Measurements from ENCODE around the gene FHOD3.

FHOD3 gene

GRCh38 chr18:36501100-36501499 lies 203.6 kb downstream of the FHOD3 start:
- Histone ChIP-seq H3K27me3 (ENCODE audit: insufficient read depth, low read length, poor library complexity) (no peaks in the 10 kb centered on the region), H4K5ac (ENCODE audit: low read length) (no peak overlapping the region), H3K36me3 (ENCODE audit: control insufficient read depth, insufficient read depth, low read length) (no peaks in the 10 kb centered on the region), H3K4me3 (ENCODE audit: low read length) (no peak overlapping the region), H2BK120ac (ENCODE audit: low read depth, low read length) (no peak overlapping the region), H3K56ac (ENCODE audit: low read length) (no peak overlapping the region), H2BK15ac (replicated peaks; ENCODE audit: low read depth) (no peak overlapping the region), H2AK5ac (ENCODE audit: low read length) (no peak overlapping the region), H3K4me1 (ENCODE audit: control insufficient read depth, low read depth, low read length) (peaks cover 3% of the 10 kb centered on the region), H3K79me2 (ENCODE audit: control insufficient read depth, insufficient read depth, low read length) (no peaks in the 10 kb centered on the region), H3K9ac (ENCODE audit: low read length) (no peak overlapping the region), H3K23ac (ENCODE audit: low read length) (no peak overlapping the region), H3K27ac (ENCODE audit: low read depth, low read length) (no peak overlapping the region), H4K8ac (ENCODE audit: low read depth, low read length) (no peak overlapping the region), H3K18ac (ENCODE audit: low read length) (no peak overlapping the region), H2BK5ac (ENCODE audit: low read length) (no peak overlapping the region), H3K79me1 (ENCODE audit: low read length) (no peaks in the 10 kb centered on the region), H3K4ac (ENCODE audit: low read depth, low read length) (no peak overlapping the region), H3K4me2 (ENCODE audit: low read length) (no peak overlapping the region)
- WGBS (ENCODE audit: extremely low coverage, insufficient coverage, low lambda C conversion rate), result no CpG with 5 or more reads among the region's 2 CpGs
- no peak for DNase-seq

DNA sequence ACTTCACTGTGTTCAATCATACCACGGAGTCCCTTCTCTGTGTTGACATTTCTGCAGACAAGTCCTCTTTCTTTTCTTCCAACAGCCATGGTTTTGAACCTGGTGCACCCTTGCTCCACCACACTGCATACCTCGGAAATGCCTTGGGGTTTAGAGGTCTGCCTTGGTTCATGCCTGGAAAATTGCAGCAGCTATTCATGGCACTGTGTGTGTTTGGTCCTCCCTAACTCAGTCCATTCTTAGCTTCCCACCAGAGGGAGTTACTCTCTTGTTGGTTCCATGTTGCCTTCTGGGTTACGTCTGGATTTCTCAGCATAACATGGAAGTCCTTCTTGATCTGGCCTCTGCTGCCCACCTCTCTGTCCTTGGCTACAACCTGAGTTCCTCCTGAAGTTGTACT lies 206.0 kb downstream of the FHOD3 start:
- H3K23ac ChIP-seq (ENCODE audit: low read length), result no peak overlapping the region
- H3K79me2 ChIP-seq (ENCODE audit: control insufficient read depth, insufficient read depth, low read length), result no peaks in the 10 kb centered on the region
- H4K8ac ChIP-seq (ENCODE audit: low read depth, low read length), result no peak overlapping the region
- no peak overlapping the region for H3K4ac ChIP-seq (ENCODE audit: low read depth, low read length)
- H3K4me2 ChIP-seq (ENCODE audit: low read length), result no peak overlapping the region
- no peak overlapping the region for H3K18ac ChIP-seq (ENCODE audit: low read length)
- no peak overlapping the region for H2AK5ac ChIP-seq (ENCODE audit: low read length)
- H3K4me1 ChIP-seq (ENCODE audit: control insufficient read depth, low read depth, low read length), result peaks cover 3% of the 10 kb centered on the region
- H3K27ac ChIP-seq (ENCODE audit: low read depth, low read length), result no peak overlapping the region
- WGBS (ENCODE audit: extremely low coverage, insufficient coverage, low lambda C conversion rate), result no CpG with 5 or more reads among the region's 3 CpGs
- no peaks in the 10 kb centered on the region for H3K27me3 ChIP-seq (ENCODE audit: insufficient read depth, low read length, poor library complexity)
- H4K5ac ChIP-seq (ENCODE audit: low read length), result no peak overlapping the region
- no peak overlapping the region for H3K56ac ChIP-seq (ENCODE audit: low read length)
- no peak overlapping the region for H3K4me3 ChIP-seq (ENCODE audit: low read length)
- H3K36me3 ChIP-seq (ENCODE audit: control insufficient read depth, insufficient read depth, low read length), result no peaks in the 10 kb centered on the region
- H2BK15ac ChIP-seq (replicated peaks; ENCODE audit: low read depth), result no peak overlapping the region
- peak; percentile 33 for DNase-seq
- no peaks in the 10 kb centered on the region for H3K79me1 ChIP-seq (ENCODE audit: low read length)
- no peak overlapping the region for H2BK120ac ChIP-seq (ENCODE audit: low read depth, low read length)
- no peak overlapping the region for H3K9ac ChIP-seq (ENCODE audit: low read length)
- no peak overlapping the region for H2BK5ac ChIP-seq (ENCODE audit: low read length)

- WGBS (ENCODE audit: extremely low coverage, insufficient coverage, low lambda C conversion rate), result no CpG with 5 or more reads among the region's 2 CpGs
Observed at GRCh38 chr18:36504928-36505327, 207.4 kb downstream of the FHOD3 start.

DNA sequence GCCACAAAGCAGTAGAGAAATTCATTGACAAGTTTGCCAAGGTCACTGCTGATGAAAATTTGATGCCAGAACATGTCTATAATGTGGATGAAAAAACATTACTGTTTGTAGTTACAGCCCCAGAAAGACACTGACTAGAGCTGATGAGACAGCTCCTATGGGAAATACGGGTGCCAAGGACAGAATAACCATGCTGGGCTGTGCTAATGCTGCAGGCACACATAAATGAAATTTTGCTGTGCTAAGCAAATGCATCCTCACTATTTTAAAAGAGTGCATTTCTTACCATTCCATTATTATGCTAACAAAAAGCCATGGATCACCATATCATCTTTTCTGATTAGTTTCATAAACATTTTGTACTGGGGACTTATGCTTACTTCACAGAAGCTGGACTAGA lies 208.2 kb downstream of the FHOD3 start:
- Histone ChIP-seq H3K4me2 (ENCODE audit: low read length) (no peak overlapping the region), H3K4ac (ENCODE audit: low read depth, low read length) (no peak overlapping the region), H3K79me2 (ENCODE audit: control insufficient read depth, insufficient read depth, low read length) (no peaks in the 10 kb centered on the region), H3K4me3 (ENCODE audit: low read length) (no peak overlapping the region), H3K18ac (ENCODE audit: low read length) (no peak overlapping the region), H3K36me3 (ENCODE audit: control insufficient read depth, insufficient read depth, low read length) (no peaks in the 10 kb centered on the region), H3K27ac (ENCODE audit: low read depth, low read length) (no peak overlapping the region), H2BK120ac (ENCODE audit: low read depth, low read length) (no peak overlapping the region), H4K8ac (ENCODE audit: low read depth, low read length) (no peak overlapping the region), H3K56ac (ENCODE audit: low read length) (no peak overlapping the region), H4K5ac (ENCODE audit: low read length) (no peak overlapping the region), H2BK5ac (ENCODE audit: low read length) (no peak overlapping the region), H2BK15ac (replicated peaks; ENCODE audit: low read depth) (no peak overlapping the region), H3K9ac (ENCODE audit: low read length) (no peak overlapping the region), H3K79me1 (ENCODE audit: low read length) (no peaks in the 10 kb centered on the region), H3K27me3 (ENCODE audit: insufficient read depth, low read length, poor library complexity) (no peaks in the 10 kb centered on the region), H3K4me1 (ENCODE audit: control insufficient read depth, low read depth, low read length) (no peaks in the 10 kb centered on the region), H2AK5ac (ENCODE audit: low read length) (no peak overlapping the region), H3K23ac (ENCODE audit: low read length) (no peak overlapping the region)
- WGBS (ENCODE audit: extremely low coverage, insufficient coverage, low lambda C conversion rate), result no CpG with 5 or more reads among the region's 1 CpG
- DNase-seq, result no peak

More at GRCh38 chr18:36504928-36505327, 207.4 kb downstream of the FHOD3 start:
- Histone ChIP-seq H3K18ac (ENCODE audit: low read length) (no peak overlapping the region), H2AK5ac (ENCODE audit: low read length) (no peak overlapping the region), H3K36me3 (ENCODE audit: control insufficient read depth, insufficient read depth, low read length) (no peaks in the 10 kb centered on the region), H3K23ac (ENCODE audit: low read length) (no peak overlapping the region), H3K27me3 (ENCODE audit: insufficient read depth, low read length, poor library complexity) (no peaks in the 10 kb centered on the region), H2BK120ac (ENCODE audit: low read depth, low read length) (no peak overlapping the region), H3K4me3 (ENCODE audit: low read length) (no peak overlapping the region), H3K4me2 (ENCODE audit: low read length) (no peak overlapping the region), H3K4me1 (ENCODE audit: control insufficient read depth, low read depth, low read length) (peaks cover 1% of the 10 kb centered on the region), H2BK15ac (replicated peaks; ENCODE audit: low read depth) (no peak overlapping the region), H3K79me2 (ENCODE audit: control insufficient read depth, insufficient read depth, low read length) (no peaks in the 10 kb centered on the region), H4K8ac (ENCODE audit: low read depth, low read length) (no peak overlapping the region), H3K79me1 (ENCODE audit: low read length) (no peaks in the 10 kb centered on the region), H3K27ac (ENCODE audit: low read depth, low read length) (no peak overlapping the region), H4K5ac (ENCODE audit: low read length) (no peak overlapping the region), H2BK5ac (ENCODE audit: low read length) (no peak overlapping the region), H3K9ac (ENCODE audit: low read length) (no peak overlapping the region), H3K56ac (ENCODE audit: low read length) (no peak overlapping the region), H3K4ac (ENCODE audit: low read depth, low read length) (no peak overlapping the region)
- DNase-seq, result no peak

DNA sequence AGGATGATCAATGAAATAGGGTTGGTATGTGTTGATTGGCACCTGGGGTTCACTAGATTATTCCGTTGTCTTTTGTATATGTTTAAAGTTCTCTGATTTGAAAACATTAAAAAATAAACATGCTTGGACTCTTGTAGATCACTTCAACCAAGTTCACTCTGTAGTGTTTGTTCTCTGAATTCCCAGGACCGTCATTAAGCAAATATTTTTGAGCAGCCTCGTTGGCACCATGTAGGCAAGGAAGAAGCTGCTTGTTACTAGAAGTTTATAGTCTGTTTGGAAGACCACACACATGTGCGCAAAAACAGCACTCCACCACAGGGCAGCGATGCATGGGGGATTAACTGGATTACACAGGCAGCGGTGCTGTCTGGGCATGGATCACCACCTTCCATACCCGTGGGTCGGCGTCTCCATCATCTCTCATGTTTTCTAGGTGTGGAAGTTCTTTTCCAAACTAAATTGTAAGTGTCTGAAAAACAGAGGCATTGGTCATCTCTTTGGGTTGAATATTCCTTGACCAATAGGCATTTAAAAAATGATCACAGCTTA lies 212.2 kb downstream of the FHOD3 start:
- no CpG with 5 or more reads among the region's 9 CpGs for WGBS (ENCODE audit: extremely low coverage, insufficient coverage, low lambda C conversion rate)
- Histone ChIP-seq H3K9ac (ENCODE audit: low read length) (no peak overlapping the region), H3K27ac (ENCODE audit: low read depth, low read length) (no peak overlapping the region), H3K27me3 (ENCODE audit: insufficient read depth, low read length, poor library complexity) (no peaks in the 10 kb centered on the region), H3K36me3 (ENCODE audit: control insufficient read depth, insufficient read depth, low read length) (no peaks in the 10 kb centered on the region), H3K18ac (ENCODE audit: low read length) (no peak overlapping the region), H3K4me2 (ENCODE audit: low read length) (no peak overlapping the region), H2BK15ac (replicated peaks; ENCODE audit: low read depth) (no peak overlapping the region), H3K4ac (ENCODE audit: low read depth, low read length) (no peak overlapping the region), H4K5ac (ENCODE audit: low read length) (no peak overlapping the region), H2BK120ac (ENCODE audit: low read depth, low read length) (no peak overlapping the region), H3K79me1 (ENCODE audit: low read length) (no peaks in the 10 kb centered on the region), H4K8ac (ENCODE audit: low read depth, low read length) (no peak overlapping the region), H3K56ac (ENCODE audit: low read length) (no peak overlapping the region), H3K23ac (ENCODE audit: low read length) (no peak overlapping the region), H2BK5ac (ENCODE audit: low read length) (no peak overlapping the region), H2AK5ac (ENCODE audit: low read length) (no peak overlapping the region), H3K79me2 (ENCODE audit: control insufficient read depth, insufficient read depth, low read length) (no peaks in the 10 kb centered on the region), H3K4me3 (ENCODE audit: low read length) (no peak overlapping the region), H3K4me1 (ENCODE audit: control insufficient read depth, low read depth, low read length) (no peaks in the 10 kb centered on the region)
- DNase-seq, result no peak

- H4K8ac ChIP-seq (ENCODE audit: low read depth, low read length), result no peak overlapping the region
- H3K27ac ChIP-seq (ENCODE audit: low read depth, low read length), result no peak overlapping the region
- H3K36me3 ChIP-seq (ENCODE audit: control insufficient read depth, insufficient read depth, low read length), result no peaks in the 10 kb centered on the region
- H3K23ac ChIP-seq (ENCODE audit: low read length), result no peak overlapping the region
- no peak overlapping the region for H3K4me2 ChIP-seq (ENCODE audit: low read length)
- H3K4me3 ChIP-seq (ENCODE audit: low read length), result no peak overlapping the region
- DNase-seq, result peak; percentile 76
- H3K27me3 ChIP-seq (ENCODE audit: insufficient read depth, low read length, poor library complexity), result no peaks in the 10 kb centered on the region
- no peak overlapping the region for H3K18ac ChIP-seq (ENCODE audit: low read length)
- H2BK120ac ChIP-seq (ENCODE audit: low read depth, low read length), result no peak overlapping the region
- H2AK5ac ChIP-seq (ENCODE audit: low read length), result no peak overlapping the region
- H3K4ac ChIP-seq (ENCODE audit: low read depth, low read length), result no peak overlapping the region
- H3K56ac ChIP-seq (ENCODE audit: low read length), result no peak overlapping the region
- H2BK5ac ChIP-seq (ENCODE audit: low read length), result no peak overlapping the region
- H4K5ac ChIP-seq (ENCODE audit: low read length), result no peak overlapping the region
- H3K79me2 ChIP-seq (ENCODE audit: control insufficient read depth, insufficient read depth, low read length), result no peaks in the 10 kb centered on the region
- no CpG with 5 or more reads among the region's 5 CpGs for WGBS (ENCODE audit: extremely low coverage, insufficient coverage, low lambda C conversion rate)
- H2BK15ac ChIP-seq (replicated peaks; ENCODE audit: low read depth), result no peak overlapping the region
- H3K79me1 ChIP-seq (ENCODE audit: low read length), result no peaks in the 10 kb centered on the region
- H3K4me1 ChIP-seq (ENCODE audit: control insufficient read depth, low read depth, low read length), result no peaks in the 10 kb centered on the region
- no peak overlapping the region for H3K9ac ChIP-seq (ENCODE audit: low read length)
Observed at GRCh38 chr18:36511791-36512352, 214.4 kb downstream of the FHOD3 start.
